AG09319 (cell line): ENCODE results near the gene CLPX.

Source experiments
- DNase-seq: peaks from one replicate; pipeline ENCODE4 v3.0.0-alpha.2; 2010; ENCODE audit warnings: low read depth; ENCODE audit errors: extremely low read depth
- TF ChIP-seq, protein P1 (sequence below): IDR thresholded peaks from 2 replicates; pipeline ENCODE4 v1.5.1; 2011; ENCODE audit warnings: low read depth, mild to moderate bottlenecking, inconsistent platforms, low read length, moderate library complexity

Gene CLPX

DNA sequence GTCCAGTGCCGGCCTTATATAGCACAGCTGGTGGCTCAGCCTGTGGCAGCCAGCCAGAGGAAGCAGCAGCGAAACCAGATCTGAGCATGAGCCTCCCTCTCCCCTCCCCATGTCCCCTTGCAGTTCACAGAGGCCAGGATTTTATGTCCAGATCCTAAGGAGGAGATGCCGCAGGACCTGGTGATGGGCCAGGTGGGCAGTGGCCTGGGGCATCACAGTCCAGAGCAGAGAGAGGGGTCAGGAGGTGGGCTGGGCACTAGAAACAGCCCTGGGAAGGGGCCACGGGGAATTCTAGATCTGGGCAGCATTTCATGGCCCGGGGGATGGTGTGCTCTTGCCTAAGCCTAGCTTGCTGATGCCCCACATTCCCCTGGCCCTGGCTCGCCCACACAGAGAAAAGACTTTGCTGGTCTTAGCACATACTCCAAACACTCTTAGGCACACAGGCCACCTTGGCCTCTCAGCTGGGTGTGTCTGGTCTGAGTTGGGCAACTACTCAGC is 26.4 kb upstream of the CLPX start:
- no peak for DNase-seq

DNA sequence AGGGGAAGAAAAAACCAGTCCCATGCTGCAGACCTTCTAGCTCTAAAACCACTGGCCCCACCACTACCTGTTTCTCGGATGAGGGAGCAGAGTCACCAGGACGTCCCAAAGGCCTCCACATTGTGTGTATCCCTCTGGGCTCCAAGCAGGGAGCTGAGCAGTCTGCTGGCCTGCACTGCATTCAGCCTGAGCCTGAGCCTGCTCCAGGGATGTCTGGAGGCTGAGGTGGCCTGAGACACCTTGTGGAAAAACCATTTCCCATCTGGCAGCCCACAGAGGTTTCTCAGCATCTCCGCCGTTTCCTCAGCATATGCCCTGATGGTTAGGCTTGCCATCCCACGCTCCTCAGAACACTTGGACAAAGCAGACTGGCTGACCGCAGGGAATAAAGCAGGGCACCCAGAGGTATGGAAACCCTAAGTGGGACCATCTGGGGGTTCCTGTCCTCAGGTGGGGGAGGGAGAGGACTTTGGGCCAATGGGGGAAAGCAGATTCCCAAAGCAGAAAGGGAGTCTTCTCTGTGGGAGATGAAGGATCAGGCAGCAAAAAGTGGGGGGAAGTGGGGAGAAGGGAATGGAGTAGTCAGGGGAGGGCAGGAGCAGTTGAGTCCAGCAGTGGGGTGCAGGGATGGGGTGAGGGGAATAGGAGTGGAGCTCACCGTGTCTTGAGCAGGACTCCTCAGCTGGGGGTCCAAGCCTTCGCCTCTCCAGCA is 25.8 kb upstream of the CLPX start, which contains the start of gene CILP:
CILP (minus strand) TSS at position 704 of the 712 bp plus-strand sequence. CDS start 1,718 bp downstream, outside the sequence.
- DNase-seq: no peak
- TF ChIP-seq, protein P1, sequence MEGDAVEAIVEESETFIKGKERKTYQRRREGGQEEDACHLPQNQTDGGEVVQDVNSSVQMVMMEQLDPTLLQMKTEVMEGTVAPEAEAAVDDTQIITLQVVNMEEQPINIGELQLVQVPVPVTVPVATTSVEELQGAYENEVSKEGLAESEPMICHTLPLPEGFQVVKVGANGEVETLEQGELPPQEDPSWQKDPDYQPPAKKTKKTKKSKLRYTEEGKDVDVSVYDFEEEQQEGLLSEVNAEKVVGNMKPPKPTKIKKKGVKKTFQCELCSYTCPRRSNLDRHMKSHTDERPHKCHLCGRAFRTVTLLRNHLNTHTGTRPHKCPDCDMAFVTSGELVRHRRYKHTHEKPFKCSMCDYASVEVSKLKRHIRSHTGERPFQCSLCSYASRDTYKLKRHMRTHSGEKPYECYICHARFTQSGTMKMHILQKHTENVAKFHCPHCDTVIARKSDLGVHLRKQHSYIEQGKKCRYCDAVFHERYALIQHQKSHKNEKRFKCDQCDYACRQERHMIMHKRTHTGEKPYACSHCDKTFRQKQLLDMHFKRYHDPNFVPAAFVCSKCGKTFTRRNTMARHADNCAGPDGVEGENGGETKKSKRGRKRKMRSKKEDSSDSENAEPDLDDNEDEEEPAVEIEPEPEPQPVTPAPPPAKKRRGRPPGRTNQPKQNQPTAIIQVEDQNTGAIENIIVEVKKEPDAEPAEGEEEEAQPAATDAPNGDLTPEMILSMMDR: no peak

More for the DNA sequence above, 26.4 kb upstream of the CLPX start:
- TF ChIP-seq, protein P1: no peak

DNA sequence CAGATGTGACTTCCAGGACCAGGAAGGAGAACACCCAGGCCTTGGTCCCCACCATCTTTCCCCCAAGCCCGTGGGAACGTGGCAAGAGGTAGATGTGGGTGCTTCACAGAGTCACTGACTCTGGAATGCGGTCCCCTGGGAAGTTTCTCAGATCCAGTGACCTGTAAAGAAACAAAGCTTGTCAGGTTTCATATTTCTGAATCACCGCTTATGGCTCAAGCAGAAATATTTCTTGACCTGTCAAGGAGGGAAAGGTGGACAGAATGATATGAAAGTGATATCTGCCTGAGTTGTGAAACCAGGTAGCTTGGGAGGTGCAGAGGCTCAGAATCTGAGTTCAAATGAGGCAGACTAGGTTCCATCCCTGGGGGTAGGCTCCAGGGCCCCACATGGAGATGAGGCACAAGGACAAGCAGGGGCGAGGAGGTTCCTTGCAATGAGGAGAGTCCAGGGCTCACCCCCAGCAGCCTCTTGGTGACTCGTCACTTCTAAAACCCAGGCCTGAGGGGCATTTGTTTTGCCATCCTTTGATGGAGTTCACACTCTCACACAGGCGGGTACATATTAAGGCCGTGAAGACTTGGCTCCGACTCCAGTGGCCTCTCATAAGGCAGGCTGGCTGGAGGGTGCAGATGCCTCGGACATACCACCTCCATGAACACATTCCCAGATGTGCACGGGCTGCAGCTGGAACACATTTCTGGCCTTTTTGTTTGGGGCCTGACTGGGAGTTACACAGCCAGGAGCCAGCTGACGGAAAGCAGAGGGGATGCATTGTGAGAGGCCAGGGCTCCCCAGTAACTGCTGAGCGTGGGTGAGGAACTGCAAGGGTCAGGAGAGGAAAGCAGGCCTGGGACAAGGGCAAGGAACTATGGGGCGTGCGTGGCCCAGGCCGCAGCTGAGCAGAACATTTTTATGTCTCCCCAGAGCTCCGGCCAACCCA is 24.8 kb upstream of the CLPX start:
- TF ChIP-seq, protein P1: no peak
- no peak for DNase-seq

DNA sequence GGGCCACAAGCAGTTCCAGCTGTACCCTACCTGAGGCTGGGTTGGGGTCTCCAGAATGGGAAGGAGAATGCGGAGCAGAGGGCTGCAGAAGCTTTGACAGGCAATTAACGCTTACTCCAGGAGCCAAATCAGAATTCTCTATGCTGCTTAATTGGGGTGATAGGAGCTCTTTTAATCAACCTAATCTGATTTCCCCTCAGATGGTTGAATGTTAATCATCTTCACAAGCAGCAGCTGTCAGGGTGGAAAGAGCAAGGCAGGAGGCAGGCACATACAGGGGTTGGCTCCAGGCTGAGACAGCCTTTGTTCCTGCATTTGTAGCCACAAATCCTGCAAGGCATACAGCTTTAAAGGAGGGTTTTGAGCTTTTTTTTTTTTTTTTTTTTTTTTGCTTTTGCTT is 23.5 kb upstream of the CLPX start:
- TF ChIP-seq, protein P1: no peak
- DNase-seq: no peak

DNA sequence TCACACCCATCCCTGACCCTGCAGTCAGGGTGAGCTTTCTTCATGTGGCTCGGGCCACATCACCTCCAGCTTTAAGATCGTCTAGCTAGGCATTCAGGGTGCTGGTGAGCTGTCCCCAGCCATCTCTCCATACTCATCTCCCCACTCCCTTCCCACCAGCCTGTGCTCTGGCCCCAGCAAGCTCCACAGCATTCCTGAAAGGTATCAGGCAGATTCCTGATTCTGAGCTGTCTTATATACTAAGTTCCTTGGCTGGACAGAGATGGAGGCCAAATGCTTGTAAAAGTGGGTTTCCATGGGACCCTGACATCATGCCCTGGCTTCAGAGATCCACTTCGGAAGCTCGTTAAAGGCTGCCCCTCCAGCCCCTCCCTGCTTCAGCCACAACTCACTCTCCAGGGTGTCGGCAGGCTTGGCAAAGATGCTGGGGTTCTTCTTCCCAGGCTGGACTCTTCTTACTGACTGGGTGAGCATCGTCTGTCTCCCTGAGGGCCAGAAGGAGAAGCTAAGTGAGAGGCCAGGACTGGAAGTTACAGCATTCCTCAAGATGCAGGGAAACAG is 22.2 kb upstream of the CLPX start:
- DNase-seq: no peak
- TF ChIP-seq, protein P1: no peak

DNA sequence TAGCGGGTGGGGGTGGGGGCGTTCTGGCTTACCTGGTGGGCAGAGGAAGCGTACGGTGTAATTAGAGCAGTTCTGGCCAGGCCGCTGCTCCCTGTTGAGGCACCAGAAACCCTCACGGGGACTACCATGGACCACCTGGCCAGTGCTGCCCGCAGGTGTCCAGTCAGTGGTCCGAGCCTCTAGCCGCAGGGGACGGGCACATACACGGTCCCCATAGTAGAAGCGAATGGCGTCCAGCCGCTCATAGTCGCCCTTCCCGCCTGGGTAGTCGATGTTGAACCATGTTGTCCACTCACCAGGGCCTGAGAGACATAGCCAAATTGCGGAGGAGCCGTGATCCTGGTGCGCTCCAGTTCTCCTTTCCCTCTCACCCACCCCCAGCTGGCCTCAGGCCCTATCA is 21.6 kb upstream of the CLPX start:
- DNase-seq: no peak
- TF ChIP-seq, protein P1: no peak
